Activated naive CD4-positive, alpha-beta T cell treated with anti-CD3 and anti-CD28 coated beads, Interleukin-2, amount 50 U/mL, for 72 hours (primary cell): ENCODE data around the gene CHP2. TPM values are rescaled to one million over a fixed set of nuclear protein-coding genes. Genes with fewer than 3 reads are reported as not detected.

Experiments
- ATAC-seq, 2 donors: fragments of 150-1000 bp; cut with Tn5 transposase; 2 replicates each; pipeline ENCODE4 v1.10.0; 2021; ENCODE audit warnings: mild to moderate bottlenecking in 2 of 2, moderate library complexity in 2 of 2
- DNase-seq, 2 donors: peaks; one replicate each; pipeline ENCODE4 v3.0.0; 2021 to 2022; ENCODE audit warnings: low spot score in 2 of 2
- H3K27ac Mint-ChIP-seq, 2 donors: one replicate each; pipeline ENCODE4 v1.8.0; 2022; ENCODE audit warnings: mild to moderate bottlenecking in 2 of 2, mixed read lengths in 2 of 2
- H3K36me3 Mint-ChIP-seq, 2 donors: one replicate each; pipeline ENCODE4 v1.8.0; 2022; ENCODE audit warnings: mixed read lengths in 2 of 2
- H3K9me3 Mint-ChIP-seq, 2 donors: one replicate each; pipeline ENCODE4 v1.8.0; 2022; ENCODE audit warnings: mixed read lengths in 2 of 2
- total RNA-seq, 2 donors: library from RNA; stranded (reverse); gene quantifications; one replicate each; pipeline ENCODE4 v1.2.3, GENCODE V29; 2022

Gene CHP2
- total RNA-seq, 2 donors from 2014 or later: not detected

DNA sequence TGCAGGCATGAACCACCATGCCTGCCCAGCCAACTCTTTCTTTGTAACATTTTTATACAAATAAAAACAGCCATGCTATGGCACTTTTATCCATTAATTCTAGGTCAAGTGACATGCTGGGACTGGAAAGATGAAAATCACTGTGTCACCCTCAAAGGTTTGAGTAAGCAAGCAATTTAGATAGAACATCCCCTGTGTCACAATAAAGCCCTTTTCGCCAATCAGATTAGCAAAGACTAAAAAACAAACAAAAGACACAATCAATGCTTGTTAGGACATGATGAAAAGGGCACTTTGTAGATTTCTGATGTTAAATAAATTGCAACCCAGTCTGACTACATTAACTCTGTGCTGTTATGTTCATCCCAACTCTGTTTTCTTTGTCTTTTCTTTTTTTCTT, 26.4 kb downstream of the CHP2 start:
- H3K36me3 Mint-ChIP-seq: no peaks in the 10 kb centered on the region
- DNase-seq: no peak
- no peaks in the 10 kb centered on the region for H3K9me3 Mint-ChIP-seq
- no peak overlapping the region for H3K27ac Mint-ChIP-seq
- ATAC-seq: no peak

- Mint-ChIP-seq H3K9me3 (no peaks in the 10 kb centered on the region), H3K36me3 (no peaks in the 10 kb centered on the region), H3K27ac (no peak overlapping the region)
- peak in 1 of 2 donors; percentile 37 for ATAC-seq
- DNase-seq: no peak
These were observed 30.1 kb downstream of the CHP2 start for GRCh38 chr16:23784811-23785447.

DNA sequence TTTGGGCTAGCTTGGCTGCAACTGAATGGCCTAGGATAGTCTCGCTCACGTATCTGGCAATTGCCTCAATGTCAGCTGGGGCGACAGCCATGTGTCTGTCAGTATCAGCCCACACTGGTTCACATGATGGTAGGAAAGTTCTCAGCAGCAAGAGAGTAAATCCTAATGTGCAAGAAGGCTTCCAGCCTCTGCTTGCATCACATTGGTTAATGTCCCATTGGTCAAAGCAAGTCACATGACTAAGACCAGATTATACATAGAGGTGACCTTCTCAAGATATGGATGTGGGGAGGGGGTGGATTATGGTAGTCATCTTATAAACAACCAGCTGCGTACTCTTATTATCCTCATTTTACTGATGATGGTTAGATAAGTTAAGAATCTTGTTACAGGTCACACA, 31.0 kb downstream of the CHP2 start:
- Mint-ChIP-seq H3K9me3 (no peaks in the 10 kb centered on the region), H3K36me3 (no peaks in the 10 kb centered on the region), H3K27ac (no peak overlapping the region)
- no peak for ATAC-seq
- no peak for DNase-seq

DNA sequence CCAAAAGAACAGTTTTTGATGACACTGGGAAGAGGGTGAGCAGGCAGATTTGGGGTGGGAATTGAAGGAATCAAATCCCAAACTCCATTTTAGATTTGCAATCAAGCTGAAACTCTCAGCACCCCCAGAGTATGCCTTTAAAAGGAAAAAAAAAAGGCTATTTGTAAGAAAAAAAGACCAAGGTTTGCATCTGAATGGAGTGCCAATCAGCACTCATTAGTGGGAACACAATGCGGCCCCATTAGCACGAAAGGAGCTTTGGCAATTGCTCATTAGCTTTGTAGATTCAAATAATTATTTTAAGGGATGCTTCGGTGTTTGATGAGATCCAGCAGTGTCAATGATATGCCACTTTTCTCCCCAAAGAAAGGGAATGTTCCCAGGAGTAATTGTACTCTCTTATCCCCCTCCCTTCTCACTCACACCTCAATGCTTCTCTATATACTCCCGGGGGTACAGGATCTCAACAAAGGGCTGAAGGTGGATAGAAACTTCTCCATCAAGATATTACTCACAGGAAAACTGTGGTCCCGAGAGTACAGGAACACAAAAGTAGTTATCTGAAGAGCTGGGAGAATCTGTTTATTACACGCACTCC, 32.2 kb downstream of the CHP2 start:
- no peaks in the 10 kb centered on the region for H3K36me3 Mint-ChIP-seq
- ATAC-seq (no peak), DNase-seq (no peak)
- no peak overlapping the region for H3K27ac Mint-ChIP-seq
- H3K9me3 Mint-ChIP-seq: no peaks in the 10 kb centered on the region

DNA sequence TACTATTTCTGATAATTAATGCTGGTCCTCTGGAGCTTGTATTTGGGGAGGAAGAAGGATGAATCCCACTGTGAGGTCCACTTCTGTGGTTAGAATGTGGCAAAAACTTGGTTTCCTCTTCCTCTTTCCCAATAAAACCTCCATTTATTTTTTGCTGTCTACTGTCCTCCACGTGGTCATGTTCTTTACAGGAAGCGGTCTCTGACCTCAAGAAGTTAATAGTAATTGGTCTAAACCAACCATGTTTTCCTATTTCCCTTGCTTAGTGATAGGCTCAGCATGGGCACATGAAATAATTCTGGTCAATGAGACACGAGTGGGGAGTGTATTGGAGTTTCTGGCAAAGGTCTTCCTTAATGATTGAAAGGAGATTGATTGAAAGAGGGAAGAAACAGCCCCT, 33.9 kb downstream of the CHP2 start:
- H3K36me3 Mint-ChIP-seq: no peaks in the 10 kb centered on the region
- no peaks in the 10 kb centered on the region for H3K9me3 Mint-ChIP-seq
- ATAC-seq (no peak), DNase-seq (no peak)
- H3K27ac Mint-ChIP-seq: no peak overlapping the region

DNA sequence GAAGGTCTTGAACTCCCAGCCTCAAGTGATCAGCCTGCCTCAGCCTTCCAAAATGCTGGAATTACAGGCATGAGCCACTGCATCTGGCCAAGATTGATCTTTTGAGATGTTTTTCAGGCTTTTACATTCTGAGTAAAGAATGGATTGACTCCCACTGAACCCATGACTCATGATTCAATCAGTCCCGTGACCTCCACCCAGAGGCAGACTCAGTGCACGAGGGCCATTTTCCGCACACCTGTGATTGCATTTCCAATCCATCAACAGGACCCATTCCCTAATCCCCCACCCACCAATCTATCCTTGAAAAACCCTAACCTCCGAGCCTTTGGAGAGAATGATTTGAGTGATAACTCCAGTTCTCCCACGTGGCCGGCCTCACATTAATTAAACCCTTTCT, 40.6 kb downstream of the CHP2 start:
- Mint-ChIP-seq H3K9me3 (no peaks in the 10 kb centered on the region), H3K27ac (no peak overlapping the region), H3K36me3 (no peaks in the 10 kb centered on the region)
- DNase-seq (no peak), ATAC-seq (no peak)

GRCh38 chr16:23796941-23797340, 42.1 kb downstream of the CHP2 start:
- Mint-ChIP-seq H3K36me3 (no peaks in the 10 kb centered on the region), H3K9me3 (no peaks in the 10 kb centered on the region), H3K27ac (no peak overlapping the region)
- DNase-seq (no peak), ATAC-seq (no peak)

DNA sequence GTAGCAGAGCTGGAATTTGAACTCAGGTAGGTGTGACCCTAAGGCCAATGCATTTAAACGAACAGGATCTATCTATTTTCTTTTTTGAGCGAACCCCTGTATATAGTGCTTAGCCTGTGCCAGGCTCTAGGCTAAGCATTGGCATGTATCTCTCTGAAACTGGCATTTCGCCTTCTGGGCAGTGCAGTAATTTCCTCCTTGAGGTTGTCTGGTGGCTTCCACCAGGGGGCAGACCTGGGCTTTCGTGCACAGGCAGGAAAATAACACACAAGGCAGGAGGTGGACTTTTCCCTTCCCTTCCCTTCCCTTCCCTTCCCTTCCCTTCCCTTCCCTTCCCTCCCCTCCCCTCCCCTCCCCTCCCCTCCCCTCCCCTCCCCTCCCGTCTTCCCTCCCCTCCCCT, 46.6 kb downstream of the CHP2 start:
- ATAC-seq (peak; percentile 70 to 77), DNase-seq (peak; percentile 68 to 82)
- Mint-ChIP-seq H3K36me3 (no peaks in the 10 kb centered on the region), H3K27ac (peak overlapping the region in 1 of 2 donors; percentile 84), H3K9me3 (no peaks in the 10 kb centered on the region)

DNA sequence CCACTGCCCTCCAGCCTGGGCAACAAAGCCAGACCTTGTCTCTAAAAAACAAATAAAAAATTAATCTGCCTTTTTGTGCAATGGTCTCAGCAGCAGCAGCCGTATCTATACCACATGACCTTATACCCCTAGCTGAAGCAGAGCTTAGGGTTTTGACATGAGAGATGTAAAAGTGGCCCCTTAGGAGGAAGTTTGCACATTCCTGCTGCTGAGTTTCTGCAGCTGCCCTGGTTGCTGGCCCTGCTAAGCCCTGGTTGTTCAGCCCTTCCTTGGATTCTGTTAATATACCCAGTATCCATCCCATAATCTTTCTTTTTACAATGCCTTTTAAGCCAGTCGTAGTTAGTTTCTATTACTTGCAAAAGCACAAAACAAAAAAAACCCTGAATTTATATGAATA, 48.0 kb downstream of the CHP2 start:
- Mint-ChIP-seq H3K27ac (no peak overlapping the region), H3K9me3 (no peaks in the 10 kb centered on the region), H3K36me3 (no peaks in the 10 kb centered on the region)
- ATAC-seq (no peak), DNase-seq (no peak)

DNA sequence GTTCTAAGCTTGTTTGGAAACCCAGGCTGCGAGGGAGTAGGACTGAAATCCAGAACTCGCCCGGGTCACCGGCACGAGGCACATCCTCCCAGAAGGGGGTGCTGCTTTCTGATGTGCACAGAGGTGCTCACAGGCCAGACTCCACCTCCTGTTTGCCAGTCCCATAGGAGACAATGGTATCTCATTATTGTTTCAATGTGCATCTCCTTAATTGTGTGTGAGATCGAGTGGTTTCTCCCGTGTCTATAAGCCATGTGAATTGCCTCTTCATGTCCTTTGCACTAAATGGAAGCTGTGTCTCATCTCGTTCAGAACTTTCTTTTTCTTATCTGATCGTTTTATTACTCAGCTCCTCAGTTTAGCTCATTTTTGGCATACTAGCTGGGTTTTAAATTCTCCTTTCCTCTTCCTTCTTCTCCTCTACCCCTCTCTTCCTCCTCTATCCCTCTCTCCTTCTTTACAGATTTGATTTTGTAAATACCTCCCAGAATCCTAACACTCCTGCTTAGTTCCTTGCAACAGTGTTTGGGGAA, 48.8 kb downstream of the CHP2 start:
- peak overlapping the region; percentile 9 to 19 for H3K27ac Mint-ChIP-seq

GRCh38 chr16:23807028-23807427, 52.2 kb downstream of the CHP2 start:
- DNase-seq (no peak), ATAC-seq (no peak)
- no peaks in the 10 kb centered on the region for H3K36me3 Mint-ChIP-seq
- H3K27ac Mint-ChIP-seq: no peak overlapping the region
- H3K9me3 Mint-ChIP-seq: no peaks in the 10 kb centered on the region

More for the DNA sequence above, 48.8 kb downstream of the CHP2 start:
- DNase-seq: peak; percentile 66 to 72
- peak; percentile 93 to 95 for ATAC-seq
- Mint-ChIP-seq H3K9me3 (no peaks in the 10 kb centered on the region), H3K36me3 (no peaks in the 10 kb centered on the region)

Other genes with a start within 250 kb of the CHP2 start
- gene GGA2, start 244.5 kb upstream of the CHP2 start, total RNA-seq: 100 to 1,000 TPM in 1 of 2 donors, 10 to 100 TPM in 1; 83.4 to 120 TPM
- 10 to 100 TPM; 22.9 to 30.6 TPM for gene EARS2, start 197.7 kb upstream of the CHP2 start, total RNA-seq
- gene UBFD1, start 197.3 kb upstream of the CHP2 start, total RNA-seq: 10 to 100 TPM; 44.0 to 61.5 TPM
- gene NDUFAB1, start 158.7 kb upstream of the CHP2 start, total RNA-seq: 100 to 1,000 TPM; 123 to 150 TPM
- gene PALB2, start 113.7 kb upstream of the CHP2 start, total RNA-seq: 10 to 100 TPM; 21.6 to 22.9 TPM
- gene DCTN5, start 113.6 kb upstream of the CHP2 start, total RNA-seq: 10 to 100 TPM; 71.2 to 88.0 TPM
- 10 to 100 TPM; 80.0 to 93.4 TPM for gene PLK1, start 76.1 kb upstream of the CHP2 start, total RNA-seq
- not detected for gene ERN2, start 41.8 kb upstream of the CHP2 start, total RNA-seq
- 10 to 100 TPM; 47.8 to 89.9 TPM for gene PRKCB, start 81.0 kb downstream of the CHP2 start, total RNA-seq